ENCODE data around the gene PCSK6. TPM values are rescaled to one million over a fixed set of nuclear protein-coding genes. Genes with fewer than 3 reads are reported as not detected.

Gene PCSK6
- total RNA-seq, 1 experiment from 2014 or later = 10.6 TPM

DNA sequence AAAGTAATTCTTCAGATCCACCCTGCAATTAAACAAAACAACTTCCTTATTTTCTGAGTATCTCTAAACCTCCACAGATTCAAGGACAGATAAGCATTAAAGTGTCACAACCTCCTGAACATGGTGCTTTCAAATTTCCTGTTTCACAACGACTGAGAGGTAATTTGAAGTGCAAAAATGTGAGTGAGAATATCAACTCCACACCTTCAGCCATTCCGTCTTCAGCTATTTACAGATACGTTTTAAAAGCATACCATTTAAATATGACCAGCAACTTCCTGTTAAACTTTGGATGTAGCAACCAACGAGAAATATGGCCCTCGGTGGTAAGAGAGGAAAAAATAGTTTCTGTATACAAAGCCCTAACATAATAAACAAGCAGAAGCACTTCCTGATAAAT, 32.1 kb upstream of the PCSK6 start:
- POLR2A ChIA-PET = no interaction called here
- DNase-seq (ENCODE audit: low read depth, low spot score) (no peak), ATAC-seq (no peak)
- H3K4me3 ChIP-seq (ENCODE audit: low read depth in 2 of 2, low read length in 2 of 2) = no peak overlapping the region
- peaks cover 10% of the 10 kb centered on the region for H3K27me3 ChIP-seq (ENCODE audit: control insufficient read depth, insufficient read depth, low read length)
- peaks cover 2% of the 10 kb centered on the region; the same call in 1 of the 2 replicates for H3K9me3 ChIP-seq (ENCODE audit: control insufficient read depth, insufficient read depth, low read depth, low read length)
- no peak overlapping the region for H3K27ac ChIP-seq (ENCODE audit: low read length)
- TF ChIP-seq, protein P1, sequence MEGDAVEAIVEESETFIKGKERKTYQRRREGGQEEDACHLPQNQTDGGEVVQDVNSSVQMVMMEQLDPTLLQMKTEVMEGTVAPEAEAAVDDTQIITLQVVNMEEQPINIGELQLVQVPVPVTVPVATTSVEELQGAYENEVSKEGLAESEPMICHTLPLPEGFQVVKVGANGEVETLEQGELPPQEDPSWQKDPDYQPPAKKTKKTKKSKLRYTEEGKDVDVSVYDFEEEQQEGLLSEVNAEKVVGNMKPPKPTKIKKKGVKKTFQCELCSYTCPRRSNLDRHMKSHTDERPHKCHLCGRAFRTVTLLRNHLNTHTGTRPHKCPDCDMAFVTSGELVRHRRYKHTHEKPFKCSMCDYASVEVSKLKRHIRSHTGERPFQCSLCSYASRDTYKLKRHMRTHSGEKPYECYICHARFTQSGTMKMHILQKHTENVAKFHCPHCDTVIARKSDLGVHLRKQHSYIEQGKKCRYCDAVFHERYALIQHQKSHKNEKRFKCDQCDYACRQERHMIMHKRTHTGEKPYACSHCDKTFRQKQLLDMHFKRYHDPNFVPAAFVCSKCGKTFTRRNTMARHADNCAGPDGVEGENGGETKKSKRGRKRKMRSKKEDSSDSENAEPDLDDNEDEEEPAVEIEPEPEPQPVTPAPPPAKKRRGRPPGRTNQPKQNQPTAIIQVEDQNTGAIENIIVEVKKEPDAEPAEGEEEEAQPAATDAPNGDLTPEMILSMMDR (IDR thresholded peaks at IDR 0.05) = no peak
- TF ChIP-seq, protein P2, sequence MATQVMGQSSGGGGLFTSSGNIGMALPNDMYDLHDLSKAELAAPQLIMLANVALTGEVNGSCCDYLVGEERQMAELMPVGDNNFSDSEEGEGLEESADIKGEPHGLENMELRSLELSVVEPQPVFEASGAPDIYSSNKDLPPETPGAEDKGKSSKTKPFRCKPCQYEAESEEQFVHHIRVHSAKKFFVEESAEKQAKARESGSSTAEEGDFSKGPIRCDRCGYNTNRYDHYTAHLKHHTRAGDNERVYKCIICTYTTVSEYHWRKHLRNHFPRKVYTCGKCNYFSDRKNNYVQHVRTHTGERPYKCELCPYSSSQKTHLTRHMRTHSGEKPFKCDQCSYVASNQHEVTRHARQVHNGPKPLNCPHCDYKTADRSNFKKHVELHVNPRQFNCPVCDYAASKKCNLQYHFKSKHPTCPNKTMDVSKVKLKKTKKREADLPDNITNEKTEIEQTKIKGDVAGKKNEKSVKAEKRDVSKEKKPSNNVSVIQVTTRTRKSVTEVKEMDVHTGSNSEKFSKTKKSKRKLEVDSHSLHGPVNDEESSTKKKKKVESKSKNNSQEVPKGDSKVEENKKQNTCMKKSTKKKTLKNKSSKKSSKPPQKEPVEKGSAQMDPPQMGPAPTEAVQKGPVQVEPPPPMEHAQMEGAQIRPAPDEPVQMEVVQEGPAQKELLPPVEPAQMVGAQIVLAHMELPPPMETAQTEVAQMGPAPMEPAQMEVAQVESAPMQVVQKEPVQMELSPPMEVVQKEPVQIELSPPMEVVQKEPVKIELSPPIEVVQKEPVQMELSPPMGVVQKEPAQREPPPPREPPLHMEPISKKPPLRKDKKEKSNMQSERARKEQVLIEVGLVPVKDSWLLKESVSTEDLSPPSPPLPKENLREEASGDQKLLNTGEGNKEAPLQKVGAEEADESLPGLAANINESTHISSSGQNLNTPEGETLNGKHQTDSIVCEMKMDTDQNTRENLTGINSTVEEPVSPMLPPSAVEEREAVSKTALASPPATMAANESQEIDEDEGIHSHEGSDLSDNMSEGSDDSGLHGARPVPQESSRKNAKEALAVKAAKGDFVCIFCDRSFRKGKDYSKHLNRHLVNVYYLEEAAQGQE (IDR thresholded peaks at IDR 0.05; ENCODE audit: insufficient read depth in 1 of 2, low read depth in 2 of 2, low read length in 1 of 2) = no peak
- no peak for TF ChIP-seq SIN3A (IDR thresholded peaks at IDR 0.05; ENCODE audit: borderline replicate concordance, insufficient read depth, low read depth, low read length)
- no peak for TF ChIP-seq TCF7L2 (IDR thresholded peaks at IDR 0.05; ENCODE audit: low read depth, low read length)
- TF ChIP-seq POLR2AphosphoS5 (IDR thresholded peaks at IDR 0.05; ENCODE audit: low read depth, low read length) = no peak
- CTCF ChIA-PET = no interaction called here
- no peaks in the 10 kb centered on the region for H3K36me3 ChIP-seq (ENCODE audit: control insufficient read depth, insufficient read depth, low read length)
- in situ Hi-C loops (cut with HindIII; ENCODE audit: low pct_unique_long_range_greater_than_20kb, low sequenced_read_pairs) (no loop called here), intact Hi-C loops (cut with micrococcal nuclease; ENCODE audit: unreplicated experiment) (no loop called here)
- BruUV-seq (replicated peaks) = no TSS peak
- H3K4me1 ChIP-seq (ENCODE audit: control insufficient read depth, insufficient read depth, low read length) = no peaks in the 10 kb centered on the region

DNA sequence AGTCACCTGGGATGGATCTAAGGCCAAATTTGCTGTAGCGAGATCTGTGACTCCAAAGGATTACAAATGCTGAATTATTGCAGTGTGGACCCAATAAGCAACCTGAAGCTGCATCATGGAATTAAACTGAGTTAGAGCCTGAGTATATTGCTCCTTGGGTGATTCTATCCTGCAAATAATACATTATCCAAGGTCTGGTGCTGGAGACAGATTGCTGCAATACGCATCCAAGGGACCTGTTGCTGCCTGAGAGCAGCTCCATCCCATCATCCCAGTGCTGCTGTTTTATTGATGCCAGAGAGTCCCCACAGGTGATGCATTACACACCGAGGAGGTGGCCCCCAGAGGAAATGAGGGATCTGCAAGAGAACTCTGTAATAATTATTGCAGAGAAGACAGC, 31.6 kb upstream of the PCSK6 start:
- H3K9me3 ChIP-seq (ENCODE audit: control insufficient read depth, insufficient read depth, low read depth, low read length) = peaks cover 7% of the 10 kb centered on the region
- in situ Hi-C loops (cut with HindIII; ENCODE audit: low pct_unique_long_range_greater_than_20kb, low sequenced_read_pairs) = no loop called here
- H3K27me3 ChIP-seq (ENCODE audit: control insufficient read depth, insufficient read depth, low read length) = peaks cover 10% of the 10 kb centered on the region
- DNase-seq (ENCODE audit: low read depth, low spot score) (no peak), ATAC-seq (no peak)
- TF ChIP-seq, protein P1 (IDR thresholded peaks at IDR 0.05) = no peak
- TF ChIP-seq TCF7L2 (IDR thresholded peaks at IDR 0.05; ENCODE audit: low read depth, low read length) = no peak
- TF ChIP-seq, protein P2 (IDR thresholded peaks at IDR 0.05; ENCODE audit: insufficient read depth in 1 of 2, low read depth in 2 of 2, low read length in 1 of 2) = no peak
- no peak for TF ChIP-seq POLR2AphosphoS5 (IDR thresholded peaks at IDR 0.05; ENCODE audit: low read depth, low read length)
- no peak for TF ChIP-seq SIN3A (IDR thresholded peaks at IDR 0.05; ENCODE audit: borderline replicate concordance, insufficient read depth, low read depth, low read length)
- BruUV-seq (replicated peaks) = no TSS peak
- H3K4me1 ChIP-seq (ENCODE audit: control insufficient read depth, insufficient read depth, low read length) = no peaks in the 10 kb centered on the region
- intact Hi-C loops (cut with micrococcal nuclease; ENCODE audit: unreplicated experiment) = no loop called here
- ChIA-PET POLR2A (interaction anchor here (0.6 kb wide), 1 partner anchor 115 kb away, joined by 3 read pairs; no protein-coding TSS in a partner anchor), CTCF (no interaction called here)
- no peaks in the 10 kb centered on the region for H3K36me3 ChIP-seq (ENCODE audit: control insufficient read depth, insufficient read depth, low read length)
- no peak overlapping the region for H3K27ac ChIP-seq (ENCODE audit: low read length)
- H3K4me3 ChIP-seq (ENCODE audit: low read depth in 2 of 2, low read length in 2 of 2) = no peak overlapping the region

Data from Panc1 (cell line).